Upper lobe of right lung (tissue), 1 donor: ENCODE results near the gene TXNRD2. TPM values are rescaled to one million over a fixed set of nuclear protein-coding genes. Genes with fewer than 3 reads are reported as not detected.
A peak's percentile ranks its signal among the peaks of the same experiment; 100 is the strongest.

ENCODE experiments used
- ATAC-seq: fragments of 200-7000 bp; cut with Tn5 transposase; one replicate; pipeline ENCODE4 v1.9.1; 2020; ENCODE audit warnings: mild to moderate bottlenecking, moderate library complexity
- DNase-seq: peaks from one replicate; pipeline ENCODE4 v3.0.0-alpha.2; 2020
- H3K27ac ChIP-seq: fragments of 200-600 bp; one replicate; pipeline ENCODE4 v1.8.0; 2022
- H3K27me3 ChIP-seq: fragments of 200-600 bp; one replicate; pipeline ENCODE4 v1.8.0; 2022; ENCODE audit warnings: mild to moderate bottlenecking
- H3K36me3 ChIP-seq: fragments of 200-600 bp; one replicate; pipeline ENCODE4 v1.8.0; 2022
- H3K4me1 ChIP-seq: fragments of 200-600 bp; one replicate; pipeline ENCODE4 v1.8.0; 2022
- H3K4me3 ChIP-seq: fragments of 200-600 bp; one replicate; pipeline ENCODE4 v1.8.0; 2022; ENCODE audit warnings: mild to moderate bottlenecking
- H3K9me3 ChIP-seq: fragments of 200-600 bp; one replicate; pipeline ENCODE4 v1.8.0; 2022
- intact Hi-C: fragments of 100-400 bp; cut with DNase I; formaldehyde crosslinking; loops from one replicate; pipeline ENCODE4 v1.11.0; 2022
- total RNA-seq: library from RNA; stranded (reverse); fragmentation: NEBNext Ultra II Directional; extraction: Animal tissue kit (Norgen Biotek cat#: 25700); gene quantifications from one replicate; pipeline ENCODE4 v1.2.1, GENCODE V29; 2021
- TF ChIP-seq, protein P1 (sequence below): fragments of 200-600 bp; IDR thresholded peaks from one replicate; pipeline ENCODE4 v1.8.0; 2022; ENCODE audit warnings: antibody characterized with exemption
- donor health status: DM: no; HTN: yes; CAD: no; lungs with severe emphysema.

TXNRD2 gene
- total RNA-seq, 1 donor from 2014 or later: 40.7 TPM

DNA sequence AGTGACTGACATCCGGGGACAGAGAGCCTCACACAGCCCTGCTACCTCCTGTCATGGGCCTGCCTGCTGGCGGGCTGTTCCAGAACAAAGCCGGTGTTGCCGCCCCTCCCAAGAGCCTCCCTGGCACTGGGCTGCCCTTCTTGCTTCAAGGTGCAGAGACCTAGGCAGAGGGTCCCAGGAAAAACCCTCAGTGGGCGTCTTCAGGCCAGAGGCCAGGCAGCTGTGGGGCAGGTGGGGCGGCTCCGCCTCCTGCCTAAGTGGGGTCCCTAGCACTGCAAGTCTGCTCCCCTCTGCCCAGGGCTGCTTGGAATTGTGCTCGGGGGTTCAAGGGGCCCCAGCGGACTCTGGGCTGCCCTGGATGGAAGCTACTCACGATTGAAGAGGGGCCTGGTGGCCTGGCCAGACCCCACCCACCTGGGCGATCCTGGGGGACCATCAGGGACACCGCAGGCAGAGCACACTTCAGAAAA, 66.5 kb downstream of the TXNRD2 start:
- Histone ChIP-seq H3K27me3 (no peaks in the 10 kb centered on the region), H3K27ac (peak overlapping the region; percentile 48), H3K36me3 (peaks cover 5% of the 10 kb centered on the region), H3K9me3 (no peaks in the 10 kb centered on the region), H3K4me1 (peaks cover 27% of the 10 kb centered on the region), H3K4me3 (no peak overlapping the region)
- intact Hi-C loops: no loop called here
- TF ChIP-seq, protein P1, sequence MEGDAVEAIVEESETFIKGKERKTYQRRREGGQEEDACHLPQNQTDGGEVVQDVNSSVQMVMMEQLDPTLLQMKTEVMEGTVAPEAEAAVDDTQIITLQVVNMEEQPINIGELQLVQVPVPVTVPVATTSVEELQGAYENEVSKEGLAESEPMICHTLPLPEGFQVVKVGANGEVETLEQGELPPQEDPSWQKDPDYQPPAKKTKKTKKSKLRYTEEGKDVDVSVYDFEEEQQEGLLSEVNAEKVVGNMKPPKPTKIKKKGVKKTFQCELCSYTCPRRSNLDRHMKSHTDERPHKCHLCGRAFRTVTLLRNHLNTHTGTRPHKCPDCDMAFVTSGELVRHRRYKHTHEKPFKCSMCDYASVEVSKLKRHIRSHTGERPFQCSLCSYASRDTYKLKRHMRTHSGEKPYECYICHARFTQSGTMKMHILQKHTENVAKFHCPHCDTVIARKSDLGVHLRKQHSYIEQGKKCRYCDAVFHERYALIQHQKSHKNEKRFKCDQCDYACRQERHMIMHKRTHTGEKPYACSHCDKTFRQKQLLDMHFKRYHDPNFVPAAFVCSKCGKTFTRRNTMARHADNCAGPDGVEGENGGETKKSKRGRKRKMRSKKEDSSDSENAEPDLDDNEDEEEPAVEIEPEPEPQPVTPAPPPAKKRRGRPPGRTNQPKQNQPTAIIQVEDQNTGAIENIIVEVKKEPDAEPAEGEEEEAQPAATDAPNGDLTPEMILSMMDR: no peak
- ATAC-seq: no peak
- DNase-seq: peak; percentile 70

DNA sequence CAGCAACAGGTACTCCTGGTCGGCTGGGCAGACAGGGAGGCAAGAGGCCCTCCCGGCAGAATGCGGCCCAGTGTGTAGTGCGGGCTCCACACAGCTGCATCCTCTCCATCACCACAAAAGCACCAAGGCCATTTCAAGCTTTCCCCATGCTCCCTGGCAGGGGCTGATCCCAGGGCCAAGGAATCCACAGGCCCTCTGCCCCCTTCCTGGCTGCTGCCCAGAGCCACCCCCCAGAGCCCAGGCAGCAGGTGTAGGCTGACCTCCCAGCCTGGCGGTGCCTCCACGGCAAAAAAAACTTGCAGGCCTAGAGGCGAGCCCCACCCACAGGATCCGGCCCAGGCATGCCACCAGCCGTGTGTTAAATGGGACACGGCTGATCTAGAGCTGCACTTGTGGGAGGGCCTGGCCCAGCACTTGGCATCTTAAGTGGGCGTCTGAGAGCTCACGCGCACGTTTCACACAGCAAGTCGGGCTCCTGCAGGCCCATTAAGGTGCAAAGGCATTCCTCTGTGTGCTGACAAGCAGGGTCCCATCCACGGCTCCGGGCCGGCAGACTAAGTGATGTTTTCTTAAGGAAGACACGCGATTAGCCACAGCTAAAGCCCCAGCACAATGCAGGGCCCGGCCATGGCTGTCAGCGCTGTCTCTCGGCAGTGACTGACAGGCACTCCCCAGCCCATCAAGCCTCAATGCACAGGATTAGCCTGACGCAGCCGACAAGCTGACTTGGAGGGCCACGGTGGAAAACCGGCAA, 67.1 kb downstream of the TXNRD2 start:
- no peak overlapping the region for H3K4me3 ChIP-seq
- intact Hi-C loops: no loop called here
- H3K27ac ChIP-seq: peak overlapping the region; percentile 48
- ATAC-seq (peak; percentile 83), DNase-seq (peak; percentile 91)
- H3K4me1 ChIP-seq: peaks cover 27% of the 10 kb centered on the region
- no peaks in the 10 kb centered on the region for H3K27me3 ChIP-seq
- TF ChIP-seq, protein P1: no peak
- H3K9me3 ChIP-seq: no peaks in the 10 kb centered on the region
- H3K36me3 ChIP-seq: peaks cover 5% of the 10 kb centered on the region

DNA sequence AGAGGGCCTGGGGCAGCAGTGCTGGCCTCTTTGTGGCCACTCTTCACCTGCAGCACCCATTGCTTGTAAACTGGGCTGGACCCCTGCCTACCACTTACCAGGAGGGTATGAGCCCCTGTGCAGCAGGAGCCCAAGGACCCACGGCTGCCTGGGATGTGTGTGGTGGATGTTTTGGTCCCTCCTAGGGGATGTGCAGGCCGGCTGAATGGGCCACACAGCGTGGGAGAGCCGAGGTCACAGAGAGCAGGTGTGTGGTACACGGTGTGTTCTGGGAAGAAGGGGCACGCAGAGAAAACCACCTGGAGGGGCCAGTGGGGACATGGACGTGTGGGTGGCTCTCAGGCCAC, 67.7 kb downstream of the TXNRD2 start:
- DNase-seq: no peak
- ATAC-seq: no peak
- no peaks in the 10 kb centered on the region for H3K27me3 ChIP-seq

DNA sequence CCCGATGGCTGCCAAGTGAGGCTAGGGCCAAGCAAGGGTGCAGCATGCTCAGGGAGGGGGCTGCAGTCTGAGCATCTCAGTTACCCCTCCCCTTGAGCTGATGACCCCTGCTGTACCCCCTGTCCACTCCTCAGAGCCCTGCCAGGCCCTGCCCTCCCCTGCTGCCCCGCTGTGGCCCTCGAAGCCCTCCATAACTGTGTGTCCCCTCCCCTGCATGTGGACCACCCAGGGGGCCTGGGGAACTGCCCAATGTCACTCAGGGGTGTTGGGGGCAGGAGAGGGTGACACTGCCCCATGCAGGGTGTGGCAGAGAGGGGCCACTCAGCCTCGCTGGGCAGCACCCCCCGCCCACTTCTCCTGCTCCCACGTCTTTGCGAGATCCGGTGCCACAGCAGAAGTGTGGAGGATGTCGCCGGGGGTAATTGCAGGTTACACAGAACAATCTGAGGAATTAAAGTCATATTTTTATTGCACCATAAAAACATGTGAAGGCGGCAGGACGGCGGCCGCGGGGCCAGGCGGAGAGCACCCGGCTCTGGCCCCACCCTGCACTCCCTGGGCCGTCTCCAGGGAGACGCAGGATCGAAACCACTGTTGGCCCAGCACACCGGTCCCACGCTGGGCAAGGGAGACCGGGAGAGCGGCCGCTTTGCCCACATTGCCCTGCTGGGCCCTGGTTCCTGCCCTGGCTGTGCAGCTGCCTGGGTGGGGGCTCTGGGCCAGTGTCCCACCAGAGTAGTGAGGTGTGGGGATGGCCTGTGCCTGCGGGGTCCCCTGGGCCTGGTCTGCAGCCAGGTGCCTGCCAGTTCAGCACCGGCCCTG, 68.3 kb downstream of the TXNRD2 start:
- ATAC-seq (peak; percentile 30), DNase-seq (peak; percentile 68)
- intact Hi-C loops: no loop called here
- Histone ChIP-seq H3K4me1 (peaks cover 27% of the 10 kb centered on the region), H3K9me3 (no peaks in the 10 kb centered on the region), H3K27ac (peak overlapping the region; percentile 48), H3K4me3 (no peak overlapping the region), H3K36me3 (peaks cover 5% of the 10 kb centered on the region), H3K27me3 (no peaks in the 10 kb centered on the region)
- TF ChIP-seq, protein P1: no peak

More for the DNA sequence above, 67.7 kb downstream of the TXNRD2 start:
- TF ChIP-seq, protein P1: no peak
- intact Hi-C loops: no loop called here
- H3K4me3 ChIP-seq: no peak overlapping the region
- peak overlapping the region; percentile 48 for H3K27ac ChIP-seq
- peaks cover 27% of the 10 kb centered on the region for H3K4me1 ChIP-seq
- peaks cover 5% of the 10 kb centered on the region for H3K36me3 ChIP-seq
- H3K9me3 ChIP-seq: no peaks in the 10 kb centered on the region

DNA sequence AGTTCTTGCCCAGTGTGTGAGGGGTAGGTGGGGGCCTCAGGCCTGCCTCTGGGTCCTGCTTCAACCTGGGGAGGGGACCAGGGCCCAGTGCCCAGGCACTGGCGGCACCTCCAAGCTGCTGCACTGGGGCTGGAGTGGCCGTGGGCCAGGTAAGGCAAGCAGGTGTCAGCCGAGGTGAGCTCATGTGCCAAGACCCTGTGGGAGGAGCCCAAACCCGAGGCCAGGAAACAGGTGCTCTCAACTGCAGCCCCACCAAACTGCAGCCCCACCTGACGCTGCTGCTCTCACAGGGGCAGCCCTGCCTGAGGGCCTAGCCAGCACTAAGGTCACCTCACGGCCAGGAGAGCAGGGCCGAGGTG, 68.9 kb downstream of the TXNRD2 start:
- peak; percentile 63 for DNase-seq

More for the DNA sequence above, 68.9 kb downstream of the TXNRD2 start:
- Histone ChIP-seq H3K36me3 (no peaks in the 10 kb centered on the region), H3K4me1 (peaks cover 27% of the 10 kb centered on the region), H3K27ac (no peak overlapping the region), H3K9me3 (no peaks in the 10 kb centered on the region), H3K27me3 (no peaks in the 10 kb centered on the region), H3K4me3 (no peak overlapping the region)
- ATAC-seq: no peak
- TF ChIP-seq, protein P1: no peak
- intact Hi-C loops: no loop called here
